GM18861 (cell line): ENCODE measurements around the gene JAGN1.
"Not testable (repeated sequence)": the region's sequence is repeated elsewhere in the genome, so short reads cannot be mapped to it uniquely, and the experiment has no call there.

Experiments
- ATAC-seq: cut with Tn5 transposase; IDR thresholded peaks from one replicate; pipeline ENCODE4 v1.9.1; 2021; ENCODE audit not compliant: unreplicated experiment

Gene JAGN1

GRCh38 chr3:9890249-9891071 lies at the start of gene JAGN1:
Gene JAGN1 (plus strand): TSS chr3:9890610. CDS start chr3:9890723, 113 bp downstream.
- peak; percentile 51 for ATAC-seq

- ATAC-seq = no peak
These were observed 49.4 kb upstream of the JAGN1 start for GRCh38 chr3:9841015-9841414.

GRCh38 chr3:9843715-9844438 lies 46.5 kb upstream of the JAGN1 start, which contains the start of gene RPUSD3:
Gene RPUSD3 (minus strand): TSS chr3:9844008. CDS start chr3:9843990, 18 bp downstream.
- ATAC-seq = peak; percentile 96

- no peak for ATAC-seq
These were observed 44.2 kb upstream of the JAGN1 start for GRCh38 chr3:9846231-9846630.

- no peak for ATAC-seq
These were observed 43.4 kb upstream of the JAGN1 start for GRCh38 chr3:9846931-9847488.

- ATAC-seq = not testable (repeated sequence)
These were observed 42.5 kb upstream of the JAGN1 start for GRCh38 chr3:9847870-9848269.

GRCh38 chr3:9848860-9849259 lies 41.5 kb upstream of the JAGN1 start:
- ATAC-seq = not testable (repeated sequence)

GRCh38 chr3:9851383-9851782 lies 39.0 kb upstream of the JAGN1 start:
- not testable (repeated sequence) for ATAC-seq

GRCh38 chr3:9851926-9852325 lies 38.5 kb upstream of the JAGN1 start:
- not testable (repeated sequence) for ATAC-seq

GRCh38 chr3:9852528-9852927 lies 37.9 kb upstream of the JAGN1 start:
- ATAC-seq = no peak

GRCh38 chr3:9854291-9854940 lies 36.0 kb upstream of the JAGN1 start:
- not testable (repeated sequence) for ATAC-seq

- no peak for ATAC-seq
These were observed 34.8 kb upstream of the JAGN1 start for GRCh38 chr3:9855594-9855993.

GRCh38 chr3:9859530-9860025 lies 30.8 kb upstream of the JAGN1 start:
- ATAC-seq = no peak

GRCh38 chr3:9861201-9861600 lies 29.2 kb upstream of the JAGN1 start:
- ATAC-seq = no peak

GRCh38 chr3:9861626-9862130 lies 28.7 kb upstream of the JAGN1 start:
- ATAC-seq = no peak

GRCh38 chr3:9862391-9863057 lies 27.9 kb upstream of the JAGN1 start:
- no peak for ATAC-seq

- no peak for ATAC-seq
These were observed 27.2 kb upstream of the JAGN1 start for GRCh38 chr3:9863058-9863772.

GRCh38 chr3:9864200-9864927 lies 26.0 kb upstream of the JAGN1 start:
- ATAC-seq = no peak

GRCh38 chr3:9865125-9865637 lies 25.2 kb upstream of the JAGN1 start:
- not testable (repeated sequence) for ATAC-seq
